Fibroblast of lung (primary cell): ENCODE data around the gene NCAPD2.

ENCODE experiments used
- CTCF ChIP-seq, 2 donors: IDR thresholded peaks in 1 of 2; conservative IDR thresholded peaks in 1 of 2; 1 replicate in 1 of 2; 2 replicates in 1 of 2; pipeline ENCODE4 v1.5.1; 2011 to 2012; ENCODE audit warnings: low read length in 2 of 2, control low read depth in 1 of 2, inconsistent platforms in 1 of 2, low read depth in 1 of 2, mild to moderate bottlenecking in 1 of 2
- EZH2 ChIP-seq: IDR thresholded peaks from 2 replicates; pipeline ENCODE4 v1.5.1; 2012; ENCODE audit warnings: low read length, control low read depth, mild to moderate bottlenecking; ENCODE audit errors: missing control alignments

- TF ChIP-seq CTCF (conservative IDR thresholded peaks at IDR 0.05 in 1 of 2, IDR thresholded peaks at IDR 0.05 in 1 of 2; ENCODE audit: low read depth in 1 of 2, low read length in 2 of 2) (no peak), EZH2 (no peak)
Observed at GRCh38 chr12:6536894-6537579, 43.1 kb downstream of the NCAPD2 start.
